ENCODE measurements around the gene COL1A1.

COL1A1 gene

GRCh38 chr17:50221864-50222545 lies 20.6 kb upstream of the COL1A1 start:
- Histone ChIP-seq H3K9me3 (ENCODE audit: insufficient read depth, low read depth, low read length) (peaks cover 19% of the 10 kb centered on the region), H3K4me3 (ENCODE audit: low read length) (no peak overlapping the region), H3K4me1 (ENCODE audit: insufficient read depth, low read length) (peaks cover 25% of the 10 kb centered on the region), H3K36me3 (ENCODE audit: insufficient read depth, low read length) (no peaks in the 10 kb centered on the region), H3K27ac (ENCODE audit: low read depth, low read length) (no peak overlapping the region), H3K9ac (ENCODE audit: low read depth, low read length) (no peak overlapping the region), H3K27me3 (ENCODE audit: insufficient read depth, low read length) (no peaks in the 10 kb centered on the region)
- 92% methylated on average over 8 of the region's 8 CpGs for WGBS

GRCh38 chr17:50221266-50221863 lies 19.9 kb upstream of the COL1A1 start:
- H3K27me3 ChIP-seq (ENCODE audit: insufficient read depth, low read length) = no peaks in the 10 kb centered on the region
- H3K9ac ChIP-seq (ENCODE audit: low read depth, low read length) = no peak overlapping the region
- WGBS = 85% methylated on average over 9 of the region's 9 CpGs
- H3K27ac ChIP-seq (ENCODE audit: low read depth, low read length) = no peak overlapping the region
- H3K9me3 ChIP-seq (ENCODE audit: insufficient read depth, low read depth, low read length) = peaks cover 13% of the 10 kb centered on the region
- H3K36me3 ChIP-seq (ENCODE audit: insufficient read depth, low read length) = no peaks in the 10 kb centered on the region
- no peak overlapping the region for H3K4me3 ChIP-seq (ENCODE audit: low read length)
- peaks cover 25% of the 10 kb centered on the region for H3K4me1 ChIP-seq (ENCODE audit: insufficient read depth, low read length)

- H3K36me3 ChIP-seq (ENCODE audit: insufficient read depth, low read length) = no peaks in the 10 kb centered on the region
- H3K9me3 ChIP-seq (ENCODE audit: insufficient read depth, low read depth, low read length) = peaks cover 11% of the 10 kb centered on the region
- peaks cover 25% of the 10 kb centered on the region for H3K4me1 ChIP-seq (ENCODE audit: insufficient read depth, low read length)
- H3K27me3 ChIP-seq (ENCODE audit: insufficient read depth, low read length) = no peaks in the 10 kb centered on the region
- H3K9ac ChIP-seq (ENCODE audit: low read depth, low read length) = no peak overlapping the region
- no peak overlapping the region for H3K4me3 ChIP-seq (ENCODE audit: low read length)
- H3K27ac ChIP-seq (ENCODE audit: low read depth, low read length) = no peak overlapping the region
- WGBS = 78% methylated on average over 15 of the region's 15 CpGs
These were observed 19.4 kb upstream of the COL1A1 start for GRCh38 chr17:50220811-50221210.

GRCh38 chr17:50219939-50220465 lies 18.6 kb upstream of the COL1A1 start:
- H3K9me3 ChIP-seq (ENCODE audit: insufficient read depth, low read depth, low read length) = 0 out of 2 replicates have a peak, but pooled peaks cover 3% of the 10 kb centered on the region
- H3K27me3 ChIP-seq (ENCODE audit: insufficient read depth, low read length) = no peaks in the 10 kb centered on the region
- H3K4me1 ChIP-seq (ENCODE audit: insufficient read depth, low read length) = peaks cover 25% of the 10 kb centered on the region
- H3K27ac ChIP-seq (ENCODE audit: low read depth, low read length) = no peak overlapping the region
- H3K4me3 ChIP-seq (ENCODE audit: low read length) = no peak overlapping the region
- H3K36me3 ChIP-seq (ENCODE audit: insufficient read depth, low read length) = no peaks in the 10 kb centered on the region
- 56% methylated on average over 4 of the region's 4 CpGs for WGBS
- H3K9ac ChIP-seq (ENCODE audit: low read depth, low read length) = no peak overlapping the region

- Histone ChIP-seq H3K9me3 (ENCODE audit: insufficient read depth, low read depth, low read length) (no peaks in the 10 kb centered on the region), H3K27ac (ENCODE audit: low read depth, low read length) (0 out of 2 replicates have a peak overlapping the region, but pooled peaks have one; percentile 20), H3K9ac (ENCODE audit: low read depth, low read length) (no peak overlapping the region), H3K27me3 (ENCODE audit: insufficient read depth, low read length) (no peaks in the 10 kb centered on the region), H3K4me3 (ENCODE audit: low read length) (no peak overlapping the region), H3K36me3 (ENCODE audit: insufficient read depth, low read length) (no peaks in the 10 kb centered on the region), H3K4me1 (ENCODE audit: insufficient read depth, low read length) (peaks cover 25% of the 10 kb centered on the region)
- WGBS = 55% methylated on average over 3 of the region's 5 CpGs
These were observed 17.9 kb upstream of the COL1A1 start for GRCh38 chr17:50219342-50219741.

- Histone ChIP-seq H3K27ac (ENCODE audit: low read depth, low read length) (no peak overlapping the region), H3K36me3 (ENCODE audit: insufficient read depth, low read length) (no peaks in the 10 kb centered on the region), H3K4me3 (ENCODE audit: low read length) (no peak overlapping the region), H3K9me3 (ENCODE audit: insufficient read depth, low read depth, low read length) (no peaks in the 10 kb centered on the region), H3K9ac (ENCODE audit: low read depth, low read length) (no peak overlapping the region), H3K4me1 (ENCODE audit: insufficient read depth, low read length) (peaks cover 25% of the 10 kb centered on the region), H3K27me3 (ENCODE audit: insufficient read depth, low read length) (no peaks in the 10 kb centered on the region)
- WGBS = 80% methylated on average over 1 of the region's 1 CpG
These were observed 17.4 kb upstream of the COL1A1 start for GRCh38 chr17:50218771-50219315.

GRCh38 chr17:50218071-50218759 lies 16.8 kb upstream of the COL1A1 start:
- WGBS = 100% methylated on average over 1 of the region's 3 CpGs

GRCh38 chr17:50217591-50217990 lies 16.2 kb upstream of the COL1A1 start:
- H3K36me3 ChIP-seq (ENCODE audit: insufficient read depth, low read length) = no peaks in the 10 kb centered on the region
- H3K27me3 ChIP-seq (ENCODE audit: insufficient read depth, low read length) = no peaks in the 10 kb centered on the region
- no peak overlapping the region for H3K4me3 ChIP-seq (ENCODE audit: low read length)
- H3K4me1 ChIP-seq (ENCODE audit: insufficient read depth, low read length) = peaks cover 28% of the 10 kb centered on the region
- WGBS = 46% methylated on average over 2 of the region's 3 CpGs
- no peaks in the 10 kb centered on the region for H3K9me3 ChIP-seq (ENCODE audit: insufficient read depth, low read depth, low read length)
- no peak overlapping the region for H3K9ac ChIP-seq (ENCODE audit: low read depth, low read length)
- H3K27ac ChIP-seq (ENCODE audit: low read depth, low read length) = no peak overlapping the region

More at GRCh38 chr17:50218071-50218759, 16.8 kb upstream of the COL1A1 start:
- Histone ChIP-seq H3K9me3 (ENCODE audit: insufficient read depth, low read depth, low read length) (no peaks in the 10 kb centered on the region), H3K27ac (ENCODE audit: low read depth, low read length) (no peak overlapping the region), H3K4me3 (ENCODE audit: low read length) (no peak overlapping the region), H3K36me3 (ENCODE audit: insufficient read depth, low read length) (no peaks in the 10 kb centered on the region), H3K9ac (ENCODE audit: low read depth, low read length) (no peak overlapping the region), H3K4me1 (ENCODE audit: insufficient read depth, low read length) (peaks cover 25% of the 10 kb centered on the region), H3K27me3 (ENCODE audit: insufficient read depth, low read length) (no peaks in the 10 kb centered on the region)

GRCh38 chr17:50214976-50215760 lies 13.7 kb upstream of the COL1A1 start:
- Histone ChIP-seq H3K27me3 (ENCODE audit: insufficient read depth, low read length) (no peaks in the 10 kb centered on the region), H3K36me3 (ENCODE audit: insufficient read depth, low read length) (no peaks in the 10 kb centered on the region), H3K4me1 (ENCODE audit: insufficient read depth, low read length) (peaks cover 34% of the 10 kb centered on the region), H3K27ac (ENCODE audit: low read depth, low read length) (no peak overlapping the region), H3K4me3 (ENCODE audit: low read length) (no peak overlapping the region), H3K9ac (ENCODE audit: low read depth, low read length) (no peak overlapping the region), H3K9me3 (ENCODE audit: insufficient read depth, low read depth, low read length) (no peaks in the 10 kb centered on the region)
- 76% methylated on average over 7 of the region's 8 CpGs for WGBS

- WGBS = 67% methylated on average over 8 of the region's 9 CpGs
- no peaks in the 10 kb centered on the region for H3K27me3 ChIP-seq (ENCODE audit: insufficient read depth, low read length)
- H3K27ac ChIP-seq (ENCODE audit: low read depth, low read length) = no peak overlapping the region
- H3K9me3 ChIP-seq (ENCODE audit: insufficient read depth, low read depth, low read length) = no peaks in the 10 kb centered on the region
- no peak overlapping the region for H3K9ac ChIP-seq (ENCODE audit: low read depth, low read length)
- H3K4me1 ChIP-seq (ENCODE audit: insufficient read depth, low read length) = peaks cover 36% of the 10 kb centered on the region
- no peaks in the 10 kb centered on the region for H3K36me3 ChIP-seq (ENCODE audit: insufficient read depth, low read length)
- no peak overlapping the region for H3K4me3 ChIP-seq (ENCODE audit: low read length)
These were observed 11.9 kb upstream of the COL1A1 start for GRCh38 chr17:50213026-50214022.
